GM23338 (cell line): Measurements from ENCODE around the gene NCK2.

Experiments
- CREB1 ChIP-seq: fragments of 250-450 bp; sonication (Bioruptor Pico); IDR thresholded peaks from 2 replicates; pipeline ENCODE4 v1.5.0; 2020; ENCODE audit warnings: low read depth, mild to moderate bottlenecking, moderate library complexity
- CTCF ChIP-seq, 2 experiments: fragments of 200-600 bp in 1 of 2; sonication (generic) in 1 of 2; conservative IDR thresholded peaks; 2 replicates each; pipeline versions ENCODE4 v1.5.1 to v1.6.1; 2016 to 2017; ENCODE audit warnings: antibody characterized with exemption in 2 of 2, low read depth in 2 of 2, mild to moderate bottlenecking in 2 of 2, moderate library complexity in 1 of 2
- EZH2 ChIP-seq: fragments of 200-600 bp; sonication (generic); IDR thresholded peaks from one replicate; pipeline ENCODE4 v1.8.0; 2017; ENCODE audit warnings: antibody characterized with exemption, mild to moderate bottlenecking, low read depth; ENCODE audit not compliant: unreplicated experiment
- EZH2phosphoT487 ChIP-seq: fragments of 200-600 bp; sonication (generic); IDR thresholded peaks from one replicate; pipeline ENCODE4 v1.8.1; 2018; ENCODE audit warnings: antibody characterized with exemption; ENCODE audit not compliant: unreplicated experiment
- JUNB ChIP-seq: IDR thresholded peaks from one replicate; pipeline ENCODE4 v1.6.1; 2016; ENCODE audit warnings: antibody characterized with exemption; ENCODE audit not compliant: unreplicated experiment
- NANOG ChIP-seq: IDR thresholded peaks from 2 replicates; pipeline ENCODE4 v1.6.1; 2016; ENCODE audit warnings: antibody characterized with exemption, borderline replicate concordance
- POLR2AphosphoS5 ChIP-seq: IDR thresholded peaks from 2 replicates; pipeline ENCODE4 v1.6.1; 2016; ENCODE audit warnings: antibody characterized with exemption, low read depth
- REST ChIP-seq: IDR thresholded peaks from one replicate; pipeline ENCODE4 v1.6.1; 2018; ENCODE audit warnings: antibody characterized with exemption; ENCODE audit not compliant: unreplicated experiment

- TF ChIP-seq CTCF (conservative IDR thresholded peaks at IDR 0.05; ENCODE audit: low read depth in 2 of 2) (no peak), REST (no peak), JUNB (no peak), EZH2phosphoT487 (no peak), POLR2AphosphoS5 (no peak), CREB1 (no peak), EZH2 (no peak), NANOG (no peak)
Measured at GRCh38 chr2:105912081-105912480, 167.4 kb downstream of the NCK2 start.
